ENCODE data around the gene RASSF9. TPM values are rescaled to one million over a fixed set of nuclear protein-coding genes. Genes with fewer than 3 reads are reported as not detected.
A peak's percentile ranks its signal among the peaks of the same experiment; 100 is the strongest.

The RASSF9 gene
- polyA plus RNA-seq (ENCODE audit: insufficient read length in 4 of 4): 10 to 100 TPM; 12.6 to 16.7 (median 14.8) TPM

DNA sequence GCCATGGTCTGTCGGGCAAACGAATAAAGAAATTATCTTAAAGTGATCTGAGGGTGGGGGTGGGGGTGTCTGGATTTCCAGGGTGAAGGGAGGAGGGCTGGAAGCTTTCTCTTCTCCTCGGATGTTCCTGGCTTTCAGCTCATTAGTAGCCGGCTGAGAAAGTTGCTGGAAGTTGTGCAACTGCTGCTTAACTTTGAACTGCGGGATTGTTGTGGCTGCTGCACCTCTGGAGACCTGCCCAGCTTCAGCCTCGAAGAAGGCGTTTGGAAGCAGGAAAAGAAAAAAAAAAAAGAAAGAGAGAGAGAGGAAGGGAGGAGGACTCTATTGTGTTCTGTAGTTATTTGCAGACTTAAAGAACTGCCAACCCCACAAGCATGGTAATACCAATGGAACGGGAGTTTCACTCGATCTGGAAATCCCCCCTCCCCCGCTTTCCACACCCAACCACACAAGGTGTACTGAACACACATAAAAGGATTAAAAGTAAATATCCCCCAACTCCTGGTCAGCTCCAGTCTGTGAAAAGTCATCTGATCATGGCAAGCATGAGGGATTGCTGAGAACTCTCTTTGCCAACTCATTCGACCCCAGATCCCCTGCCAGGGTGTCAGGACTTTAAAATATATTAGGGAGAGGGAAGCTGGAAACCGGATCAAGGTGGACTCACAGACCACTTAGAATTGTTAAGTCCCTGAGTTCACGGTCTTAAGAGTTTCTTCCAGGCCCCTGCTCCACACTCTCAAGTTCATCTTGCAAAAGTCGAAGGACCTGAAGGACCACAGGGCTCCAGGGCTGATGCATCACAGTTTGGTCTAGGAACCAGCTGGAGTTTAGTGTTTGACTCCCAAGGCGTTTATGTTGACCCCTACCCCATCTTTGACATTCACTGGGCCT is at the start of gene RASSF9:
RASSF9 (minus strand) TSS at position 213 of the 894 bp plus-strand sequence; CDS start at position 5, 208 bp downstream.
- DNase-seq (ENCODE audit: low read depth in 4 of 4, low spot score in 2 of 4): peak; percentile 44 to 73 (median 53)

DNA sequence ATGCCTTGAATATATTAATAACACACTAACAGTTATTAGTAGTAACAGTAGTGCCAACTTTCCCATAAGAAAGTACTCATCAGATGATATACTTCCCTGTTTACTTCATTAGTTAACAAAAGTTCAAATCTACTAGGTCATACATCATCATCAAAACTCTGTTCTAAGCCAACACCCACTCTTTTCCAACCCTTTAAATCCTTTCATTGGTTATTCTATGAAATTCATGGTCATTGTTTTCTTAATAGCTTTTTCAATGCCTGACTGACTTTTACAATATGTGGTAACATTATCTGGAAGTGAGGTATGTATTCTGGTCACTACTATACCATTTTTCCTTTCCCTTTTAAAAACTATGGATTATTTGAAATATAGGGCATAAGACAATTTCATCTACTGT is 47.6 kb upstream of the RASSF9 start:
- no peak for DNase-seq (ENCODE audit: low read depth in 4 of 4, low spot score in 2 of 4)

DNA sequence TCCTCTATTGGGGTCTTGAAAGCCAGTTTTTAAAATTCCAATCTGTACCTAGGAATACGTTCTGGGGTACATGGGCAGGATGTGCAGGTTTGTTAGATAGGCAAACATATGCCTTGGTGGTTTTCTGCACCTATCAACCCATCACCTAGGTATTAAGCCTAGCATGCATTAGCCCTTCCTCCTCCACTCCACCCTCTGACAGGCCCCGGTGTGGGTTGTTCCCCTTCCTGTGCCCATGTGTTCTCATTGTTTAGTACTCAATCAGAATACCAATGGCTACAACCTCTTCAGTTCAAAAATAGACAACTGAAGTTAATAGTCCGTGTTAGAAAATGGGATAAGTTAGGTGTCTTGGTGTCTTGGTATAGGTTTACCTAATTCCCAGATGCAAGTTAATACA is 41.2 kb upstream of the RASSF9 start:
- no peak for DNase-seq (ENCODE audit: low read depth in 4 of 4, low spot score in 2 of 4)

DNA sequence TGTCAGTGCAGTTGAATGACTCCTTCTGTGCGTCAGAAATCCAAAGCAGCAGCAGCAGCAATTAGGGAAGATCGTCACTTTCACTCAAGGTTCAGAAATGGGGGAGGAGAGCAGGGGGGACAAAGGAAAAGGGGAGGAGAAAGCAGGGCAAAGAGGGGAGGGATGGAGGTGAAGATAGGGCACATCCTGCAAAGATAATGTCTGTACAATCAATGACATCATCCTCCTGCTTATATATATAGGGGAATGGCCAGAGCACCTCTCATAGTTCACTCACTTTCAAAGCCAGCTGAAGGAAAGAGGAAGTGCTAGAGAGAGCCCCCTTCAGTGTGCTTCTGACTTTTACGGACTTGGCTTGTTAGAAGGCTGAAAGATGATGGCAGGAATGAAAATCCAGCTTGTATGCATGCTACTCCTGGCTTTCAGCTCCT is 37.8 kb upstream of the RASSF9 start, which contains the start of gene NTS:
NTS (plus strand) TSS at position 265 of the 431 bp plus-strand sequence; CDS start at position 374, 109 bp downstream.
- DNase-seq (ENCODE audit: low read depth in 4 of 4, low spot score in 2 of 4): no peak

DNA sequence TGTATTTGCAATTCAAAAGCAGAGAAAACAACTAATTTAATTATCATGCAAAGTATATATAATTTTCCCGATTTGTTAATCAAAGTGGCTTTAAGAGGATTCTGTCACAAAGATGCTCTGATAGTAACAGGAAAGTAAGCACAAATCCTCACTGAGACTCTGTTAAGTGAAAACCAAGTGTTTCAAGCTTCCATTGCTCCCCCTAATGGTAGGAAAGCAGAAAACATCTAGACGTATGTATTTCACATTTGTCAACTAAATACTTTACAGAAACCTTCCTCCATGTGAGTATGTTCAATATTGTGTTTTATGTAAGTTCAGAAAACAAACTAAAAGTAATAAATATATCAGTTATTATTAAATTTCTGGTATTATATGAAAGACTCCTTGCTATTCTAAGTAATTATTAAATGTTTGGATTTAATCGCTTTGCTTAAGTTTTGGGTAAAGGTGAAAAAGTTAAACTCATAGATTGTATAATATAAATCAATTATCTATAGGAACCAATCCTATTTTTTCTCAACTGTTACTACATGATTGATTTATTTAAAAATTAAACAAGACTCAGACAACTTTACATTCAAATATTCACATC is 36.4 kb upstream of the RASSF9 start:
- peak in 1 of 4 donors; percentile 49 for DNase-seq (ENCODE audit: low read depth in 4 of 4, low spot score in 2 of 4)

DNA sequence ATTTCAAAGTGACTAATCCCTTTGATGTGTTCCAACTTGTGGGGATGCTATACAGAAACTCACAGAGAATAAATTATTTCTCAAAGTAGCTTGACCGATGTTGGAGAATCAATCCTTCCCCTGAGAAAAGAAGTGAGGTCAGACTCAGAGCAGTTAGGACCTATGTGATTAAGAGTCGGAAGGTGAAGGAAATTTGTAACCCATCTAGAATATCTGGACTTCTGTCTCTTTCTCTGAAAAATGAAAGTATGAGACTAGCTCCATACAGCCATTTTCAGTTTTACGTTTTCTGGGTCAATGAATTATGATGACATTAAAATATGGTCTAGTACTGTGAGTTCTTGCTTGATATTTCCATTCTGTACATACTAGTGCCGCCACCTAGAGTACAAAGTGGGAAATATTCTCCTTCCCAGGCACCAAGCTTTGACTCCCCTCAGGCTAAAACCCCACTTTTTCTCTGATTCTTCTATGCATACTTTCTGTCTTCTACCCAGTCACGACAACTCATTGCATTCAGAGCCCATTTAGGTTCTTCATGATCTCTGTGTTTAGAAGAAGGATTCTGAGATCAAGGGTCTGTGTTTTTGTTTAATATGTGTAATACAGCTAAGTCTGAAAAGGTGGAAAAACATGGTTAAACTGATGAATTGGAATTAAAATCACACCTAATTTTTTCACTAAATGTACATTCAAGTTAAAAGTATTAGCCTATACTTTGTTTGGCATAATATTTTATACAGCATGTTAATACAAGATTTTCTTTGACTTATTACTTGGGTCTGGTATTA is 31.0 kb upstream of the RASSF9 start:
- DNase-seq (ENCODE audit: low read depth in 4 of 4, low spot score in 2 of 4): peak in 3 of 4 donors; percentile 27 to 53 (median 39)

DNA sequence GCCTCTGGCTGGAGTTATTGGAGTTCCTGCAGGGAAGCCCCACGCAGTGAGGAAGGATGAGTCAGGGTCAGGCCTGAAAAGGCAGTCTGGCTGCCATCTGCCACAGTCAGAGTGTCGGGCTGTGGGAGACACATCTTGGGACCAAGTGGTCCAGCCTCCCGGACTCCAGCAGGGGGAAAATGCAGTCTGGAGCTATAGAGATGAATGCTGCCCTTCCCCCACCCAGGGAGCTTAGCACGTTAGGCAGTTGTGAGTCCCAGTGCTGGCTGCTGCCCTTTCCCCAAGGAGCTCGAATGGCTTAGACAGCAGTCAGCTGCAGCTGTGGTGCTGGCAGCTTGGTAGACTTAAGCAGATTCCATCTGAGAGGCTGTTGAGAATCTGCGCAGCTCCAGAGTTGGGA is 29.7 kb upstream of the RASSF9 start:
- DNase-seq (ENCODE audit: low read depth in 4 of 4, low spot score in 2 of 4): no peak

DNA sequence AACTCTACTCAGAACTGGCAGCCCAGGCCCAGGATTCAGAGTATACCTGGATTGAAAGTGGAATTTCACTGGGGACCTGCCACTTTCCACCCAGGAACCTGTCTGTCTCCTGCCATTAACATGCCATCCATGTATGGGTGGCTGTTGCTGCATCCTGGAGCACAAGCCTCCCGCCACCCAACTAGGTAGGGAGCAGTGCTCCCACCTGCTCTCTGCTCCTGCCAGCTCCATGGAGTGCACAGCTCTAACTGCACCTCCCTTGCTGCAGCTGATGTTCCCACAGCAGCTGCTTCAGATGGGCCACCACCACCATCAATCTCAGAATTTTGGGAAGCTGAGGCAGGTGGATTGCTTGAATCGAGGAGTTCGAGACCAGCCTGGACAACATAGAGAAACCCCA is 20.8 kb upstream of the RASSF9 start:
- DNase-seq (ENCODE audit: low read depth in 4 of 4, low spot score in 2 of 4): no peak

DNA sequence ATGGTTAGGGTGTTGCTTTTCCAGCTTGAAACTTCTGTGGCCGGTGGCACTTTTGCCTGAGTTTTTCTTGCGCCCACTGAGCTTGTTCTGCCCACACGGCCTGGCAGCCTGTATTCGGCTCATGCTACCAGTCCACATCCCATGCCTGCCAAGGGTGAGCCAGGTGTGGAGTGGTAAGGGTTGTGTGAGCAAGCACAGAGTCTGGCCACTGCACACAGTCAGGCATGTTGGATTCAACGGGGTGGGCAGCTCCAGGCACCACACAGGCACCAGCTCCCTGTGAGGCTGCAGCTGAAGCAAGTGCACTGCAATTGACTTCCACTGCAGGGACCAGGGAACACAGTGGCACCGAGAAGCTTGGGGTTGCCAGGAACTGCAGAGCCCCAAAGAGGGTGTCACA is 19.1 kb upstream of the RASSF9 start:
- DNase-seq (ENCODE audit: low read depth in 4 of 4, low spot score in 2 of 4): no peak

DNA sequence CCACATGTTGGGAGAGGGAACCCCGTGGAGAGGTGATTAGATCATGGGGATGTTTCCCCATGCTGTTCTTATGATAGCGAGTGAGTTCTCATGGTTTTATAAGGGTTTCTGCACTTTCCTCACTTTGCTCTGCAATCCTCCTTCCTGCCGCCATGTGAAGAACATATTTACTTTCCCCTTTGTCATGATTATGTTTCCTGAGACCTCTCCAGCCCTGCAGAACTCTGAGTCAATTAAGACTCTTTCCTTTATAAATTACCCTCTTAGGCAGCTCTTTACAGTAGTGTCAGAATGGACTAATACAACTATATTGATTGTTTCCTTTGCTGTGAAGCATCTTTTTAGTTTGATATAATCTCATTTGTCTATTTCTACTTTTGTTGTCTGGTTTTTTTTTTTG is 13.1 kb upstream of the RASSF9 start:
- DNase-seq (ENCODE audit: low read depth in 4 of 4, low spot score in 2 of 4): no peak

DNA sequence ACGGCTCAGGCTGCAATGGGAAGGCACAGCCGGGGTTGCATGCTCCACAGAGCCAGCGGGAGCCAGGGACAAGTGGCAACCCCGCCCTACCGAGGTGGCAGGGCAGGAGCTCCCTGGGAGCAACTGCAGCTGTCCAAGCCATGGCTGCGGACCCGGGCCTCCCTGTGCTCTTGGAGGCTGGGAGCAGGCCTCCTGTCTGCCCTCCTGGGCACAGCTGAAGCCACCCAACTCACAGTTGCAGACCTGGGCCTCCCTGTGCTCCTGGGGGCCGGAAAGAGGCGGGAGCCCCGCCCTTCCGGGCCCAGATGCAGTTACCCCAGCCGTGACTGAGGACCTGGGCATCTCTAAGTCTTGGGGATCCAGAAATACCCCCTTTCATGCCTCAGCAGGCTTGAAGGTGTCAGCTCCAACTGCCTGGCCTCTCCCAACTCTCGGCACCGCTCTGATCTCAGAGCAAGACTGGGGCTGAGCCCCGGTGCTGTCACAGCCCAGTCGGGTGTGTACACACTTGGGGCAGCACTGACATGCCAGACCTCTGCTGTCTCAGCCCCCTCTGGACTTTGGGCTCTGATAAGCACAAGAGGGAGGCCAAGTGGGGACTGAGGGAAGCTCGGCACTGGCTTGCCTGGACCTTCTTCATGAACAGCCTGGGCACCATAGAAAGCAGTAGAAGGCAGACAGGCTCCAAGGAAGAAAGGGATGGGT is 7.5 kb upstream of the RASSF9 start:
- DNase-seq (ENCODE audit: low read depth in 4 of 4, low spot score in 2 of 4): no peak

DNA sequence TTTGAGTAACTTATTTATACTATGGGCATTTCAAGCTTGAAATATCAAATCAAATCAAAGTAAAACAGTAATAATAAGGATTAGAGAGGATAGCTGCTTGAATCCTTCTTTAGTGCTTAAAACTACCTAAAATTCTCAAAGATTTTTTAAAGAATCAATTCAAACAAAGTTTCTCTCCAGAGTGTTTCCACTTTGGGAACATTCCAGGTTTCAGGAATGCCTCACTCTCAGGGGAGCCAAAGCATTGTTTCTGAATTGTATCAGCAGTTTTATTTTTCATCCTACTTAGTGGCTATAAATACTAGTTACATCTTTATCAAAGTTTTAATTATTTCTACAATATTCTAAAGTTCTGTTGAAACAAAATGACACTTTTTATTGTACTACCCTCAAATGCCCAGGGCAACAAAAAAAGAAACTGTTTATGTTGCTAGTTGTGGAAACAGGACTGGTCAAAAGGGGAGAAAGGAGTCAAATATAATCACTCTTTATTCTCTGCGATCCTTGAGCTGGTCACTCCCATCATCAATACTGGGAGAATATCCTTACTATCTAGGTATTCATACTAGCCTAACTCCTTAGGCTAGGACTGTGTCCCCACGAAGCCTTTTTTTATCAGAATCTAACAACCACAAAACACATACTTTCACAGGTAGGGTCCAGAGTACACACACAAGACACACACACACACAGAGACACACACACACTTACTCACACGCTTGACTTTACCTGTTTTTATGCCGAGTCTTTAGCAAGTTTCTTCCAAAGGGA is 598 bp downstream of the RASSF9 start:
- peak in 1 of 4 donors; percentile 34 for DNase-seq (ENCODE audit: low read depth in 4 of 4, low spot score in 2 of 4)

DNA sequence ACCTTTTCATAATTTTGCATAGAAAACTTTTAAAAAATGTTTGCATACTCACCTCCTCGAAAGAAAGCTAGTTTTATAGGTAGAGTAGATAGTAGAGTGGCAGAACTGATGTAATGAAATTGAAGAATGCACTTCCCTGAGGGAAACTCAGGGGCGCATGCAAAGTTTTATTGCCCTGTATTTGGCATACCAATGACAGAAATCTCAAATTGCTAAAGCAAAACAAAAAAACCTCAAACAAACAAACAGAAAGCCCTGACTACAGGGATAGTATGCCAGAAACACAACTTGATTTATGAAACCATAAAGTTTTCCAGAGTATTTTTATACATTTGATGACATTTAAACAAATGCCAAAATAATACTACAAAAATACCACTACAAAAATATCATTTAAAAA is 1.8 kb downstream of the RASSF9 start:
- DNase-seq (ENCODE audit: low read depth in 4 of 4, low spot score in 2 of 4): no peak

DNA sequence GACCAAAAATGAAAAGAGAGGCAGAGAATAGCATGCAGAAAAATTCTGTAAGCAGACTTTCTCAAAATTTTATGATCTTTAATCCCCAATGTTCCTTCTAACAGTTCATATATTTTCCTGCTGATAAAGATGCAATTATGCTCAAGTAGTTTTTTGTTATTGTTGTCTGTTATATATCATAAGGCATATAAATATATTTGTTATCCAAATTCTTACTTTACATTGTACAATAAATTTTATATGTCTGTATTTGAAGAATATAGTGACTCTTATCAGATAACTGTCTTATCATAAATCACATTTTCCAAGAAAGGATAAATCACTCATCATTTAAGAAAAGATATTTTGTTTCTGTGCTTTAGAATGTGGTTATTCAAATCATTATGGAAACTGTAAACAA is 2.6 kb downstream of the RASSF9 start:
- no peak for DNase-seq (ENCODE audit: low read depth in 4 of 4, low spot score in 2 of 4)

DNA sequence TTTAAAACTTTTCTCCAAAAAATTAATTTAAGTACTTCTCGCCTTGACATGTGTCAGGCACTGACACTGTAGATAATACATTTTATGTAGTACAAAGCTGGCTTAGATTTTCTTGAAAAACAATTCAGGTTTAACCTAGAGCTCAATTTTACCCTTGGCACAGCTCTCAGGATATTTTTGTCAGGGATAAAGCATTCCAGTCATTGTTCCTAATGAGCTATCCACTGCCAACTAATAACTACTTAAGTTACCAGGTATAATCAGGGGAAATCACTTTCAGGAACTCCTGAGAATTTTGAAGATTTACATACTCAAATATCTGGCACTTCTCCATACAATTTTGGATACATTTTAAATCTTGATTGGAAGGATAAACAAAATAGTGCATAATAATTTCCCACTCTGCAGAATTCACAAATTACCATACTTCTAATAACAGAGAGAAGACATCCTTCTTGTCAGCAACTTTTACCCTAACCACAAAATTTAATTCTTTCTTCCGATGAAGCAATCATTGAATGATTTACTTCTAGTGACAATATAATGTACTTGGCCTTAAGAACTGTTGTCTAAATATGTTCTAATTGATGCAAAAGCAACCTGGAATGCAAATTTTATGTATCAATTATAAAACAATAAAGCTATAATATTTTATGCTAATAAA is 4.8 kb downstream of the RASSF9 start:
- no peak for DNase-seq (ENCODE audit: low read depth in 4 of 4, low spot score in 2 of 4)

DNA sequence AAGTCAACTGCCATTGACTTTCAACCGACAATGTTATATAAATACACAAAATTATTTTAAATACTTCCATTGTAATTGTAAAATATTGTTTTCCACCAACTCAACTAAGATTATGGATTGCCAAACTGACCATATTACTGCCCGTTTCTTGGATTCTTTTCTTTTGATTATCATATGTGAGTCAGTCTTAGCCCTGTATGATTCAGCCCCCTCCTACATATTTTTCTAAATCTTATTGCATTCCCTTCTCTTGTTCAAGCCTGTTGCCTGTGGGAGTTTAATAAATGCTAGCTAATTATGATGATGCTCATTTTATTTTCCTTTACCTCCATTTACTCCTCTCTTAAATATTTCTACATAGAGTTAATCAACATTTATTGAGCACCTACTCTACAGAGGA is 6.8 kb downstream of the RASSF9 start:
- DNase-seq (ENCODE audit: low read depth in 4 of 4, low spot score in 2 of 4): no peak

DNA sequence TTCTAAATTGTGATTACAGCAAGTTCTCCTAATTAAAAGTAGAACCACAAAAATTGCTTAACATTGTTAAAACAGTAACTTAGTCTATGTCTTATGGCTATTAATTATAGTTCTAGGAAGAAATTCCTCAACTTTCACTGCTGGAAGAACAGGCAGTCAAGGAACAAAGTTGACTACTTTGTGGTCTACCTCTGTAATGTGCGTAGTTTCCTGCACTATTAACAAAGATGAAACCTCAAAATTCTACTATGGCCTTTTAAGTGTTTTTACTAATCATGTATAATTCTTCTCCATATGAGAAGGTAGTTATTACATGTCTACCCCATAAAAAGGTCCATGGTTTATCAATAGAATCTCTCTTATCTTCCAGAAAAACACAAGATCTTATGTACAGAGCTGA is 7.6 kb downstream of the RASSF9 start:
- no peak for DNase-seq (ENCODE audit: low read depth in 4 of 4, low spot score in 2 of 4)

DNA sequence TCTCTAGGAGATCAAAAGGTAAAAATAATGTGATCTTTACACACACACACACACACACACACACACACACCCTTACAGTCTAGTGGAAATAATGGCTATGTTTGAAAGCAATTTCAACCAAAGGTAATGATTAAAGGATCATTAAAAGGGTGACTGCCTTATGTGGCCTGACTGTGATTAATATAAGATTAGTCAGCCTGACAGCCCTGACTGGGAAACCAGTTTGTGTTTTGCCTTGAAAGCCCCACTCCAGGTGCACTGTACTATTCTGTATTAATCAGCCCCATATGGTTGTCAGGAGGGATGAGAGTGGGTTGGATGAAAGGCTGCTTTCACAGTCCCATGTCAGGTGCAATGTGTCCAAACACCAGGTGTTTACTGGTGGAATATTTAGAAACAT is 10.5 kb downstream of the RASSF9 start:
- DNase-seq (ENCODE audit: low read depth in 4 of 4, low spot score in 2 of 4): no peak
